Esophagus squamous epithelium (tissue), 5 donors: ENCODE measurements around the gene CTR9. TPM values are rescaled to one million over a fixed set of nuclear protein-coding genes. Genes with fewer than 3 reads are reported as not detected.

Experiments
- DNase-seq: peaks from one replicate; lab custom pipeline; 2025; lab: John Stamatoyannopoulos, UW
- H3K27ac ChIP-seq, 4 donors: fragments of 200-600 bp; sonication (generic); one replicate each; pipeline ENCODE4 v1.5.1; 2016 to 2019; ENCODE audit warnings: mild to moderate bottlenecking in 1 of 4
- H3K27me3 ChIP-seq, 4 donors: fragments of 200-600 bp; sonication (generic); 1 replicate in 3 of 4; 2 replicates in 1 of 4; pipeline versions ENCODE4 v1.5.1 to v1.6.0; 2017 to 2021; ENCODE audit warnings: antibody characterized with exemption in 1 of 4
- H3K36me3 ChIP-seq, 3 donors: fragments of 200-600 bp; sonication (generic); one replicate each; pipeline ENCODE4 v1.5.1; 2016 to 2019
- H3K4me1 ChIP-seq, 3 donors: fragments of 200-600 bp; sonication (generic); one replicate each; pipeline ENCODE4 v1.5.1; 2017 to 2019
- H3K4me3 ChIP-seq, 4 donors: fragments of 200-600 bp; sonication (generic); 1 replicate in 3 of 4; 2 replicates in 1 of 4; pipeline ENCODE4 v1.5.1; 2016 to 2019; ENCODE audit warnings: mild to moderate bottlenecking in 2 of 4, moderate library complexity in 1 of 4
- H3K9me3 ChIP-seq, 3 donors: fragments of 200-600 bp; sonication (generic); one replicate each; pipeline ENCODE4 v1.5.1; 2016 to 2019
- POLR2A ChIP-seq, 4 donors: fragments of 450-650 bp; IDR thresholded peaks; one replicate each; pipeline ENCODE4 v1.6.1; 2017; ENCODE audit warnings: antibody characterized with exemption in 4 of 4, mild to moderate bottlenecking in 4 of 4, moderate library complexity in 3 of 4
- WGBS, 2 donors: methylation state at CpG; one replicate each; pipeline ENCODE4 v1.1.5; 2018; 5-methylcytosine and 5-hydroxymethylcytosine counted together
- intact Hi-C: fragments of 100-400 bp; cut with DNase I; formaldehyde crosslinking; loops from one replicate; pipeline ENCODE4 v1.15.0; 2022
- total RNA-seq, 4 donors: library from RNA; depleted of rRNA; stranded (reverse); fragments of >200 nt; gene quantifications; one replicate each; pipeline ENCODE4 v1.1.0, GENCODE V29; 2016
- TF ChIP-seq, protein P1 (sequence below), 6 experiments: fragments of 450-650 bp in 4 of 6; fragments of 200-600 bp in 2 of 6; sonication (generic) in 2 of 6; IDR thresholded peaks; one replicate each; pipeline ENCODE4 v1.5.1; 2016 to 2019; ENCODE audit warnings: antibody characterized with exemption in 6 of 6, mild to moderate bottlenecking in 4 of 6, moderate library complexity in 4 of 6
- donor health status: DM: yes; HTN: yes; CAD: no.

CTR9 gene
- total RNA-seq, 4 donors from 2014 or later = 21.4 to 34.4 (median 27.0) TPM

DNA sequence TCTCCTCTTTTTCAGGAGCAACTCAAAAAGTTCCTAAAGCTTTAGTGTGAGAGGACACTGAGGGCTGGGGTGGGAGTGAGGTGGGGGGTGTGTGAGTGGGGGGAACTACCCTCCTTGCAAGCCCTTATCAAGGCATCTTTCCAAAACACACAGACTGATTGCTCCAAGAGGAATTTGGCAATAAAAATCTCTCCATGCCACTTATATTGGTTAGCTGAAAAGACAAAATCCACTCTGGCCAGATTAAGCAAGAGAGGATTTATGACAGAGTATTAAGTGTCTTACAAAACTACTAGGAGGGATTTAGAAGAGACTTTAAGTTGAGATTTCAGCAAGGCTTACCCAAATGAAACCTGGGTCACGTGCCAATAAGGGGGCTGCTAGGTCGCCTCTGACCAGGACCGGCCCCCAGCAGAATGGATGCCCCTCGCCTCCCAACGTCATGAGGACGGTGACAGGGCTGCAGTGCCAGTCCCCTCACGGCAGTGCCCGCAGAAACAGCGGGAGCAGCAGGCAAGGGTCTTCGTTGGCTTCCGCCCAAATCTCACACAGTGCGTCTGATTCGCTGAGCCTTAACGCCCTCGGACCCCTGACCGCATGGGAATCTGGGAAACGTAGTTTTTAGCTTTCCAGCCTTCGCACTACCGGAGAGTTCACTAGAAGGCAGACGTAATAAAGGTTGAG, 22.1 kb upstream of the CTR9 start:
- no peak overlapping the region for H3K4me3 ChIP-seq
- peaks cover 0 to 41% (median 17%) of the 10 kb centered on the region in 3 donors for H3K4me1 ChIP-seq
- no peaks in the 10 kb centered on the region for H3K36me3 ChIP-seq
- TF ChIP-seq, protein P1, sequence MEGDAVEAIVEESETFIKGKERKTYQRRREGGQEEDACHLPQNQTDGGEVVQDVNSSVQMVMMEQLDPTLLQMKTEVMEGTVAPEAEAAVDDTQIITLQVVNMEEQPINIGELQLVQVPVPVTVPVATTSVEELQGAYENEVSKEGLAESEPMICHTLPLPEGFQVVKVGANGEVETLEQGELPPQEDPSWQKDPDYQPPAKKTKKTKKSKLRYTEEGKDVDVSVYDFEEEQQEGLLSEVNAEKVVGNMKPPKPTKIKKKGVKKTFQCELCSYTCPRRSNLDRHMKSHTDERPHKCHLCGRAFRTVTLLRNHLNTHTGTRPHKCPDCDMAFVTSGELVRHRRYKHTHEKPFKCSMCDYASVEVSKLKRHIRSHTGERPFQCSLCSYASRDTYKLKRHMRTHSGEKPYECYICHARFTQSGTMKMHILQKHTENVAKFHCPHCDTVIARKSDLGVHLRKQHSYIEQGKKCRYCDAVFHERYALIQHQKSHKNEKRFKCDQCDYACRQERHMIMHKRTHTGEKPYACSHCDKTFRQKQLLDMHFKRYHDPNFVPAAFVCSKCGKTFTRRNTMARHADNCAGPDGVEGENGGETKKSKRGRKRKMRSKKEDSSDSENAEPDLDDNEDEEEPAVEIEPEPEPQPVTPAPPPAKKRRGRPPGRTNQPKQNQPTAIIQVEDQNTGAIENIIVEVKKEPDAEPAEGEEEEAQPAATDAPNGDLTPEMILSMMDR (IDR thresholded peaks at IDR 0.05) = no peak
- no peak for TF ChIP-seq POLR2A (IDR thresholded peaks at IDR 0.05)
- H3K27me3 ChIP-seq = no peaks in the 10 kb centered on the region
- H3K9me3 ChIP-seq = peaks cover 0 to 3% (median 0%) of the 10 kb centered on the region in 3 donors
- H3K27ac ChIP-seq = peak overlapping the region; percentile 12 to 78 (median 72)
- no peak for DNase-seq
- 69 to 70% methylated on average over 7 to 19 of the region's 20 CpGs for WGBS, 2 donors
- intact Hi-C loops = loop anchor here (5.0 to 10.0 kb wide), 2 partner anchors 164 to 327 kb away; partner anchors contain the start of gene LYVE1

DNA sequence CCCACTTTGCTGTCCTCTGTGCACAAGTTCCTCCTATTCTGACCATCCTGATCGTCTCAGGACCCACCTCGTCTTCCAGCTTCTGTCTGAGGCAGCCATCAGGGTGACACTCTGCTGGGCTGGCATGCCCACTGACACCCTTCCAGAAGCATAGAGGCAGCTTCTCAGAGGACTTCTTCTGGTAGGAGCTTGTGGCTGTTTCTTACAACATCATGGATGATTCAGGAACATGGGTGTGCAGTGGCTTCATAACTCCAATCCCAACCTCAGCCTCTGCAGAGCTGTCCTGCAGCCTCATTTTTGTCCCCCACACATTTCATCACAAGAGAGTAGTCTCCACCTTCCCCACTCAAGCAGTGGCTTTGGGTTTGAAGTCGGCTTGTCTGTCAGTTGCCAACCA, 20.9 kb upstream of the CTR9 start:
- Histone ChIP-seq H3K27ac (no peak overlapping the region), H3K4me1 (peaks cover 0 to 46% (median 15%) of the 10 kb centered on the region in 3 donors), H3K27me3 (no peaks in the 10 kb centered on the region), H3K9me3 (peaks cover 0 to 3% (median 0%) of the 10 kb centered on the region in 3 donors), H3K4me3 (no peak overlapping the region), H3K36me3 (no peaks in the 10 kb centered on the region)
- intact Hi-C loops = no loop called here
- TF ChIP-seq, protein P1 (IDR thresholded peaks at IDR 0.05) = no peak
- TF ChIP-seq POLR2A (IDR thresholded peaks at IDR 0.05) = no peak
- WGBS, 2 donors = 88 to 93% methylated on average over 3 of the region's 3 CpGs
- DNase-seq = no peak

DNA sequence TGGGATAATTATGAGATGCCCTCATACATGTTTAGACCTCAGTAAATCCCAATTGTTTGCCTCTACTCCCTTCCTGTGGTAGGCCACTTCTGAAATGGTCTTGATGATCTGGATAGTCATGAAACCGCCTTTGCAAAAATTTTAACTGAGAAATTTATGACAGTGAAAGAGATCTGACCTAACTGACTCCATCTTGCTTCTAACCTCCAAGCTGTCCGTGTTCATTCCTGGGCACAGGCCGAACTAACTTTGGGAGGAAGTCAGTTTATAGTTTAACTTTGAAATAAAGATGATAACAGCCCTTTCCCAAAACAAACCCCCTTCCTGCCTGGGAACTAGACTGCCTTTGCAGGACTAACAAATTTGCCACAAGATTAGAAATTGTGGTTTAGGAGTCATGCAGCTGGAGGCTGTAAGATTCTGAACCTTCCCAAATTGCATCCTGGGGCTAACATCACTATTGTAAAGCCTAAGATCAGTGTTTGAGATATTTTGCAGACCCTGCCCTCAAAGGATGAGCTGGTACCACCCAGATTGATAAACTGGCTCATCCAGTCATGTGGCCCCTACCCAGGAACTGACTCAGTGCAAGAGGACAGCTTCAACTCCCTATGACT, 19.9 kb upstream of the CTR9 start:
- Histone ChIP-seq H3K36me3 (no peaks in the 10 kb centered on the region), H3K27ac (no peak overlapping the region), H3K27me3 (no peaks in the 10 kb centered on the region), H3K9me3 (peaks cover 0 to 3% (median 0%) of the 10 kb centered on the region in 3 donors), H3K4me1 (peaks cover 10 to 46% (median 14%) of the 10 kb centered on the region in 3 donors), H3K4me3 (no peak overlapping the region)
- TF ChIP-seq POLR2A (IDR thresholded peaks at IDR 0.05) = no peak
- TF ChIP-seq, protein P1 (IDR thresholded peaks at IDR 0.05) = no peak
- 87 to 96% methylated on average over 3 of the region's 3 CpGs for WGBS, 2 donors
- no peak for DNase-seq
- intact Hi-C loops = no loop called here

DNA sequence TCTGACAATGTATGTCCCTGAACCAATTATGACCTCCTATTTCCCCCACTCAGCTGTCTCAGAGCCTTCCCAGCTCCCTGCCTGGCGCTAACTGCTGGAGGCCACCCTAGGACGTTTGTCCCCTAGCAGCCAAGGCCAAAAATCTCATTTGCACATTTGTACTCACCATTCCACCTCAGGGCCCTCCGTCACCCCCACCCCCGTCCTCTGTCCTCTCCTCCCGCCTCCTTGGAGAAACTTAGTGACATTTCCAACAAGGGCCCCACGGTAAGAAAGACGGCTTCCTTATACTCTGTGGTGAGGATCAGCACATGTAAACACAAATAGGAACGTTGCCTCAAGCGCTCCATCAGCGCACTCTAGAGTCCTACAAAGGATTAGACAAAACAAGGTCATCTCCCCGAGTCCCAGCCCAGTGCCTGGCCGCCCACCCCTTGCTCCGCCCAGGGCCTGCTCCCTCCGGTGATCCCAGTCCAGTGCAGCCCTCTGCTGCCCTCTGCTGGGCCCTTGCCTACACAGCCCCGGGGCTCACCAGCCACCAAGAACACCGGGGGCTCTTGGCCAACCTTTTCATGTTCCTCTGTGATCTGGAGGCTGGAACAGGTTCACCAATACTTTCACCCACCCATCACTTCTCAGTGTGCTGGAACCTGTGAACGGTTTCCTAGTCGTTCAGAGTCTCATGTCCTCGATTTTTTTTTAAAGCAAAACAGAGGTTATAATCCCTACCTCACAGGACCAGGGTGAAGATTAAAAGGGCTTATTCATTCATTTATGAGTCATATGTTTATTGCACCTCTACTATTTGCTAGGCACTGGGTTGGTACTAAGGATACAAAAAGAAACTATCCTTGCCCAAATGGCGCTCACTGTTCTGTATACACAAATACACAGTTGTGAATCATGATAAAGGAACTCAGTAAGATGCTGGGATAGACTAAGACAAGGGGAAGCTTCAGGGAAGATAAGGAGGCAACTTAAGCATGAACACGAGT, 15.3 kb upstream of the CTR9 start:
- 5 to 9% methylated on average over 11 to 21 of the region's 21 CpGs for WGBS, 2 donors
- H3K9me3 ChIP-seq = peaks cover 0 to 3% (median 0%) of the 10 kb centered on the region in 3 donors
- peak; percentile 79 for DNase-seq
- intact Hi-C loops = loop anchor here (5.0 kb wide), 1 partner anchor 328 kb away; no protein-coding TSS in a partner anchor
- no peak for TF ChIP-seq POLR2A (IDR thresholded peaks at IDR 0.05)
- TF ChIP-seq, protein P1 (IDR thresholded peaks at IDR 0.05) = peak; percentile 95 to 100 (median 99)
- H3K4me1 ChIP-seq = peaks cover 2 to 32% (median 14%) of the 10 kb centered on the region in 3 donors
- no peaks in the 10 kb centered on the region for H3K36me3 ChIP-seq
- peak overlapping the region; percentile 70 to 84 (median 80) for H3K27ac ChIP-seq
- H3K27me3 ChIP-seq = no peaks in the 10 kb centered on the region
- H3K4me3 ChIP-seq = peak overlapping the region; percentile 2 to 43 (median 28)
